GM21360 (cell line): ENCODE data around the gene TAP1.

Source experiments
- ATAC-seq: cut with Tn5 transposase; IDR thresholded peaks from one replicate; pipeline ENCODE4 v1.9.1; 2021; ENCODE audit warnings: mild to moderate bottlenecking, moderate library complexity; ENCODE audit not compliant: unreplicated experiment

The TAP1 gene

DNA sequence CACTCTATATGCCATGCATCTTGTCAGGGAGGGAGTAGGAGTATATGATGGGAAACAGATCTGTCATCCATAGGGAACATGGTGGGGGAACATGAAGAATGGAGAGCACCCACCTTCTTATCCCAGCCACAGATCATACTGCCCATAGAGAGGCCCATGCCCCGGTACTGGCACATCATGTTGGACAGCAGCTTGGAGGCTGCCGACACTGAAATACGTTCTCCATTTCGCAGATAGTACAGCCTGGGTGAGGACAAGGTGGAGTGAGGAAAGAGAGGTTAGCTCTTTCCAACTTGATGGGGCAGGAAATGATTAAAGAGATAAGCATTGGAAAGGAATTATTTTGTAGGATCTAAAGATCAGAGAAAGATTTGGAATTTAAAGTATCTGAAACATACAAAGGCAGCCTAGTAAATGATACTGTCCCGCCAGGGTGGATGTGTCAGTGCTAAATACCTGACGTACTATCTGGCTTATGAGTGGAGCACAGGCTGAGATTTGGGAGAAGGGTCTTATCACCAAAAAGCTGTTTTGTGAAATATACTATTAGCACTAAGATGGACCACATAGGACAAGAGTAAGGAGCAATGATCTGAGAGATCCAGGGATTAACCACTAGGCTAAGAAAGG is 11.4 kb downstream of the TAP1 start:
- no peak for ATAC-seq

DNA sequence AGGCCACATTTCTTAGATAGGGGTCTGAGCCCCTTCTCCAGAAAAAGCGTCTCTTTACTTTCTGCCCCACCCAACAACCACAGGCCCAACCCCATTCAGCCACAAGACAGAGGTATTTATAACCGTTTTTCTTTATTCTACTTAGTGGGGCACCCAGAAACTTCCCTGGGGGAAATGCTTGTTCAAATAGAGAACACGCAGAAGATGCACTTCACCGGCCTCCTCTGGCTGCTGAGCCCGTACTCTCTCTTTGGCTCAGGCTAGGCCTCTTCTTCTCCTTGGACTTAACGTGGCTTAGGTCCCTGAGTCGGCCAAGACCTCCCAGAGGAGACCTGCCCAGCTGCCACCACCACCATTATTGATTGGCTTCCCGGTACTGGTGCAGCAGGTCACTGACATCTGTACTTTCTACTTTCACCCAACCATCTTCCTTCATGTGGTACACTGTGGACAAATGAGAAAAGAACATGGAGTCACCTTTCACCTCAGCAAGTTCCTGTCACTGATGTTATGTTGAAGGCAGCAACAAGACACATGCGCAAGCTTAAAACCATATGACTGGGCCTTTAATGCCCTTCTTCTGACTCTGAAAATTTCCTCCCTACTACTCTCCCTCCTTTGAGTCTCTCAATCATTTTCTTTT is 12.8 kb downstream of the TAP1 start:
- ATAC-seq = no peak

DNA sequence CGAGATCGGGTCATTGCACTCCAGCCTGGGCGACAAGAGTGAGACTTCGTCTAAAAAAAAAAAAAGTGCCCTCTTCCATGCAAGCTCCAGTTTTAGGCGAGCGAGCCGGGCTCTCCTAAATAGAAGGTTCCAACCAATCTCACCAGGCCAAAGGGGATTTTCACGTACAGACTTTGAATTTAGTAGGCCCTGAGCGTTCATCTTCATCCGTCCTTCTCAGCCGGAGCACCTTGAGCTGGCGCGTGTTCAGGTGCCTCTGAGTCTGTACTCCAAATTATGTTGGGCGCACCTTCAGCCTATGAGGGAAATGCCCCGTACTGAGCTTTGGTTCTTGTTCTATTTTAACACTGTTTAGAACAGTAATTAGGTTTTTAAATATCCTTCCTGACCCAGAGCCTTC is 14.1 kb downstream of the TAP1 start:
- ATAC-seq = no peak

DNA sequence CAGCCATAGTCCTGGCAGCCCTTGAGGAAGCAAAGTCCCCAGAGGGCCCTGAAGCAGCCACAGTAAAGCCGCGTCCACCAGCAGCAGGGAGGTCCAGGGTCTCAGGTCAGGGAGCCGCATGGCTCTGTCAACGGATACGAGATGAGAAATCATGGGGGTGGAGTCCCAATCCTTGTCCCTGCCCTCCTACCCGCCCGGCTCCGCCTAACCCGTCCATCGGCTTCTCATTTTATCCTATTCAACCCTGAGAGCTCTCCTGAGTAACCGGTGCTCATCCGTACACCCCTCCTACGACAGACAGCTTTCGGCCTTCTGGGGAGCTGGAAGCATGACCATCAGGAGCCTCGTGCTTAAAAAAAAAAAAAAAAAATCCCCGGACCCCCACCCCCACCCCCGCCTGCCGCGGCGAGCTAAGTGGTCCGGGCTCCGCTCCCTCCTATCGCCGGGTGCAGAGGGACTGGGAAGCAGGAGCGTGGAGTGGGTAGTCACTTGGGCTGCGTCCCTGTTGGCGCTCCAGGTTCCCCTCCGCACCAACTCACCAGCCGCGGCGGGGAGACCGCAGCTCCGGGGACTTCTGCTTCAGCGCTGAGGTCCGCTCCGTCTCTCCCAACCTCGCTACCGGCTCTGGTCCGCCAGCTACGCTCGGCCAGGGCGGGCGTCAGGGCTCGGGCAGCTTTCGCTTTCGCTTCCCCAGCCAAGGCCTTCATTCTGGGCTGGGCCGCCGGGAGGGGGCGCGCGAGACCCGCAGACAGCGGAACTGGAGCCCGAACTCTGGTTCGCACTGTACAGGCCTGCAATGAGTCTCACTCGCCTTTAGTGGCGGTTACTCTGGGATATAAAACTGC is 15.2 kb downstream of the TAP1 start, which contains the start of gene TAP2:
Gene TAP2, minus strand, starts transcription at position 626 of the 845 bp plus-strand sequence. Its CDS starts 506 bp downstream, at position 120.
- peak; percentile 73 for ATAC-seq

DNA sequence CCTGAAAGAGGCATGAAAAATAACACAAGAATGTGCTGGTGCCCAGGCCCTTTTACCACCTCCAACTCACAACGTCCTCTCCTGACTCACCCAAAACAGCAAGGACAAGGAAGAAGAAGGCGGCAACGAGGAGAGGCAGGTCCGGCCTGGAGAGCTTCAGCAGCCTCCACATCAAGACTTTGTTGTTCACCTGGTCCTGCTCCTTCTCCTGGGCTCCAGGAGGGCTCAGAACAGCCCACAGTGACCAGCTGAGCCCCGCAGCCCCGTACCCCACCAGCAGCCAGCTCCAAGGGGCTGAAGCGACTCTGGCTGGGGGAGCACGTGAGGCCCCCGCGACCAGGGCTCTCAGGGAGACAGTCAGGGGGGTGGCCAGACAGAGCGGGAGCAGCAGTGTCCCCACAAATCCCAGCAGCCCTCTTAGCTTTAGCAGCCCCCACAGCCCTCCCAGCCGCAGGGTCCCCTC is 15.8 kb downstream of the TAP1 start:
- no peak for ATAC-seq

DNA sequence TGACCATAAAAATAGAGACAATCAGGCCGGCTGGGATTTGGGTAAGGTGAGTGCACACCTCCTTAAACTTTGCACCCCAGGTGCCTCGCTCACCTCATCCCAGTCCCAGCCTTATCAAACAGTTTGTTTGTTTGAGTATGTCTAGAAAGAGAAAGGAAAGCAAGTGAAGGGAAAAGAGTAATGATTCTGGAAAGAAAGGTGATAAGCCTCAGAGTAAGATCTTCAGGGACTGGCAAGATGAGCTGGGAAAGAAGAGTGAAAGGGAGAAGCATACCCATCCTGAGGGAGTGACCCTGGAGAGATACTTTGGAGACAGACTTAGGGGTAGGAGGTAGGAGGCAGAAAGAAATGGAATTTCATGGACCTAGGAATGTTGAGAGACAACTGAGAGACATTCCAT is 16.6 kb downstream of the TAP1 start:
- ATAC-seq = no peak

DNA sequence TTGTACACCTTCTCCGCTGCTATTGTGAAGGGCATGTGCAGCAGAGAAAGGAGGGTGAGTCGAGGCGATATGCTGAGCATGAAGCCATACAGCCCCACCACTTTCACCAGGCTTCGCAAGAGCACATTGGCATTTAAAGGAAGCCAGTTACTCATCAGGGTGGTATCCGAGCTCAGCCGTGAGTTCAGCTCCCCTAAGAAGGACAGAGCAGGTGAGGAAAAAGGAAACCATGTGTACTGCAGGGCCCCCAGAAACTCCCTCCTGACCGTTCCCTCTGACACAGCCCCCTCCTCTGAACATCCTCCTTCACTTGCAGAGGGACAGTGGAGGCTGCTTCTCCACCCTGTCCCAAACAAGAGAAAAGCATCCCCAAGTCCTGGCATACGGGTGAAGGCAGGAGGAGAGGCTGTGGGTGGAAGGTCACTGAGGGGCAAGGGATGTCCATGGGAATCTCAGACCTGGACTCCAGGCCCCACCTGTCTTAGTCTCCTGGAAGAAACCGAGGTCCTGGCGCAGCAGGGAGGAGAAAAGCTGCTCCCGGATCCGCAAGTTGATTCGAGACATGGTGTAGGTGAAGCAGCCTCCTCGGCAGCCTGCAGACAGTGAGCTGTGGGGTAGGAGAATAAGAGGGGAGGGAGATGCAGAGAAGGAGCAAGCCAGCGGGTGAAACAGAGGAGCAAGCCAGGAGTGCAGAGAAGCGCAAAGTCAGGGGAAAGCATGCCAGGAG is 18.2 kb downstream of the TAP1 start:
- no peak for ATAC-seq

DNA sequence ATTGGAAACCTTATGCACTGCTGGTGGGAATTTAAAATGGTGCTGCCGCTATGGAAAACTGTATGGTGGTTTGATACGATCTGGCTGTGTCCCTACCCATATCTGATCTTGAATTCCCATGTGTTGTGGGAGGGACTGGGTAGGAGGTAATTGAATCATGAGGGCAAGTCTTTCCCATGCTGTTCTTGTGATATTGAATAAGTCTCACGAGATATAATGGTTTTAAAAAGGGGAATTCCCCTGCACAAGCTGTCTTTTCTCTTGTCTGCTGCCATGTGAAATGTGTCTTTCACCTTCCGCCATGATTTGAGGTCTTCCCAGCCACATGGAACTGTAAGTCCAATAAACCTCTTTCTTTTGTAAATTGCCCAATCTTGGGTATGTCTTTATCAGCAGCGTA is 19.8 kb downstream of the TAP1 start:
- ATAC-seq = no peak

DNA sequence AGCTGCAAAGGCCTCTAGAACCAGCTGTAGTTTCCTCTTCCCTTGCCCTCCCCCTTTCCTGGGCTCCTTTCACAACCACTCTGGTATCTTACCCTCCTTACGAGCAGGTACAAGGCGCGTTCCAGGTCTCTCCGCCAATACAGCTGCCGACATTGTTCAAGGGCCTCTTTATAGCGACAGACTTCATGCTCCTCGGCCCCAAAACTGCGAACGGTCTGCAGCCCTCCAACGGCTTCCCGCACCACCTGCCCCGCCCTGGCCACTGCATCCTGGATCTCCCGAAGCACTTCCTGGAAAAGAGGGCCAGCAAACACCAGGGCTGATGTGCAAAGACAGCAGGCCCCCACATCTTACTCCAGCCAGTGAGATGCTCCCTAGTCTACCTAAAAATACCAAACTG is 21.0 kb downstream of the TAP1 start:
- no peak for ATAC-seq

DNA sequence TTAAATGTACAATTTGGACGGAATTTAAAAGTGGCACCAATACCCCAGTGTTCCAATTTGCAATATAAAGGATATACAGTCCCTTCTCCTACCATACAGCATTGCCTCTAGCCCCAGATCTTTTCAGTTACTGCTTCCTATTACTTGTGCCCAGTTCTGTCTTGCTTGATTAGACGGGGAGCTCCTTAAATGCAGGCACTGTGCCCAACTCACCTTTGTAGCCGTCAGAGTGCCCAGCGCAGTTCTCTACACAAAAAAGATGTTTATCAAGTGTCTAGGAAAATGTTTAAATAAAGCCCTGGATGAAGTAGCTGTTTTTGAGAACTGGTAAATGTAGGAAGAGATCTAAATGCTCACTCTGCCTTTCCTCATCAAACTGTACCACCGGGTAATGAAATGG is 22.6 kb downstream of the TAP1 start:
- no peak for ATAC-seq

DNA sequence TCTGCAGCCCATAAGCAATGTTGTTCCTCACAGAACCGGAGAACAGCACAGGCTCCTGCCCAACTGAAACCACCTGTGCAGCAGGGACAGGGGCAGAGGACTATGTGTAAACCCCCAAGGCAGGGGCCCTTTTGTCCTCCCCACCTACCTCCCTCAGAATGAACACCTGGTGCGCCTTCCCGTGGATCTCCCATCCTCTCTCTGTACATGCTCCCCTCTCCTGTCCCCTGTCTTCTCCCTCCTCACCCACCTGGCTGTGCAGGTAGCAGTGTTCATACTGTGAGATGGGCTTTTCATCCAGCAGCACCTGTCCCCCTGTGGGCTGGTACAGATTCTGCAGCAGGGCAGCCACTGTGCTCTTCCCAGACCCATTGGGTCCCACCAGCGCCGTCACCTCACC is 23.5 kb downstream of the TAP1 start:
- ATAC-seq = no peak

DNA sequence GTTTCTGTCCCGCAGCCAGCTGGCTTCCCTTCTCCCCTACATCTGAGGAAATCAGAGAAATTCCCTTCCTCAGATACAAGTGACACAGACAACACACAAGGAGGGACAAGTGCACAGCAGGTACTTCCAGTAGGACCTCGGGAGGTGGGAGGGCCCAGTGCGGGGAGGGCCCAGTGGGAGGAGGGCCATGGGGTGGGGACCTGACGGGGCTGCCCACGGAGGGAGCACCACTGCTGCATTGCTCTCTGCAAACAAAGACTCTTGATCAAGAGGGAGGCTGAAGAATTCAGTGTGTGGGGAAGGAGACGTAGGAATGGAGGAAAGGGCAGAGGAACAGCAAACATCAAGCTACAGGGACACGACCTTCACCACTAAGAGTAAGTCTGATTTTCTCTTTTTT is 24.0 kb downstream of the TAP1 start:
- no peak for ATAC-seq

DNA sequence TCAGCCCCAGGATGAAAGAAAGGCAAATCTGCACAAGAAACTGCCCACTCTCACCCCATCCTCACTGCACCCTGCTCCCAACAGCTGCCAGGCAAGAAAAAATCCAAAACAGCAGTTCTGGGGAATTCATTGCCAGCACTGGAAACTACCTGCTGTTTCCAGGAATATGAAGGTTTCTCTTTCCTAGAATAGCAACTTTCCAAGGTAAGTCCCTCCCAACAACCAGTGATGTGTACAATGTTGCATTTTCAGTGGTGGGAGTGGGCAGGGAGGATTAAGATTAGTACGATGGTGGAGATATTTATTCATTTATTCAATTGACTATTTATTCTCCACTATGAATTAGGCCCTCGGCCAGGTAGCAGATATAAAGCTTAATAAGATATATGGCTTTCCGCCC is 26.5 kb downstream of the TAP1 start:
- ATAC-seq = no peak

DNA sequence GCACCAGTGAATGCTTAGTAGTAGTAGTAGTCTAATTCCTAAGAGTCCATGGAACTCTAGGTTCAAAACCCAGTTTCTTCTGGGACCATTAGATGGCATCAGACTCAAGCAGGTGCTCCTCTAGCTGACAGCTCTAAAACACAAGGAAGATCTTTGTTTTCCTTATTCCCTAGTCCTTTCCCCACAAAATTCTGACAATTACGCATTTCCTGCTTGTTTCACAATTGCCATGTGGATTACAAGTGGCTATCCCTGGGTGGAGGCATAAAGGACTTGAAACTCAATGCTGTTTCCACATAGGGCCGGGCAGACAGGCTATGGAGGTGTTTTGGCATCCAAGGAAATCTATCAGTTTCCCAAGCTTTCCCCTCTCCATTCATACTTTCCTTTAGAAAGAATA is 27.5 kb downstream of the TAP1 start:
- ATAC-seq = no peak

DNA sequence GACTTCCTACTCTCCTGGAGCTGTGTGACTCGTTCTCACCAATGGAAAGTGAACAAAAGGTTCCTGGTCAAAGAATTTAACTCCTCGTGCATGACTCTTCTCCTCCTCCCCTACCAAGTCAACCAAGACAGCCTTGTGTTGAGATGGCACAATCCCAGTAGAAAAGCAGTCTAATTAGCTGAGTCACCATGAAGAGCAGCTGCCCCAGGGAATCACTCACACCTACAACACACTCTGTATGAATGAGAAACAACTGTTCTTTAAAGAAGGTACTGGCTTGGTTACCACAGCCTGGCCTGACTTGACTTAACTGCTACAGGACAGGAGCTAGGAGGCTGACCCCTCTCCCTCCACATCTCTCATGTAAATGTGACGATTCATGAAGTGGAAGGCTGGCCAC is 33.8 kb downstream of the TAP1 start:
- ATAC-seq = no peak

DNA sequence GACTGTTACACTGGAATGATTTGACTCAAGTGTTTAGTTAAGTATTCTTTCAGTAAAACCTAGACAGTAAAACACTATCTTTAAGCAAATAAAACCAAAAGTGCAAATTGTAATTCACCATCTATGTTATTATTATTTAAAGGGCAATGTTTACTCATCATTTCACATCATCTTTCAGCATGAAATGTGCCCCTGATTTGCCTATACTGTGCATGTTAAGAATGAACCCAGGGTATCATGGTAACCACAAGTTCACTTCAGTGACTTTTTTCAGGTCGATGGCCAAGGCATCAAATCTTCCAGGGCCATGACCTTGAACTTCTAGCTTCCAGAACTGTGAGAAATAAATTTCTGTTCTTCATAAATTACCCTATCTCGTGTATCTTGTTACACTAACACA is 34.6 kb downstream of the TAP1 start:
- no peak for ATAC-seq

DNA sequence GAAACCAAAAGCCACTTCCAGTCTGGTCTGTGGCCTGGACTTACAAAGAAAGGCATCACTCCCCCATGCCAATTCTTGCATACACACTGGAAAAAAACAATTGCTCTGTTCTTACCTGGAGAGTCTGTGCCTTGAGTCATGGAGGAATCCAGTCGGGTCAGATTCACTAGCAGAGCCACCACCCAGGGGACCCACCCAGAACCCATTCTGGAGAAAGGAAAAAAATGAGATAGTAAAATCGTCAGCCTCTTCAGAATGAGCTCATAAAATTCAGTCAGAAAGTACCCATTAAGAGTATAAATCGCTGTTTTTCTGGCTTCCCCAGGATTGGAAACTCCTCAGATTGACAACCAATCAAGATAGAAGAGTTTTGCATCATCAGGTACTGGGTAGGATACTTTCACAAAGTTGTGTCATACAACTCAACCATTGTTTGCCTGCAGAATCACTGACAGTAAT is 36.7 kb downstream of the TAP1 start, which contains the start of gene HLA-DOB:
Gene HLA-DOB, minus strand, starts transcription at position 257 of the 459 bp plus-strand sequence. Its CDS starts 51 bp downstream, at position 206.
- ATAC-seq = no peak

DNA sequence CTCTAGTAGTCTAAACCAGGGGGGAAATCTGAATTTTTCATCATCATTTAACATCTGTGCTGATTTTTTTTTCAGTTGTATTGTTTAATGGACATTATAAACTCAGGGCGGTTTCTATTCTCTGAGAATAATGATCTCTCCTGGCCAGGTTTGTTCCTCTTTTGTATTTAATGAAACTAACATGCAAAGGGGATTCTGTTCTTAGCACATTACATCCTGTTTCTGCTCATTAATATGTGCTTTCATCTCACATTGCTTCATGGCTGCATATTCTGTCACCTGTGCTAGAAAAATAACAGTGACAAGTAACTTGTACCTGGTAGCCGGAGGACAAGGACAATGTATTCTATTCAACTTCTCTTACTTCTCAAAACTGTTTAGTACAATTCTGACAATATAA is 37.5 kb downstream of the TAP1 start:
- ATAC-seq = no peak

DNA sequence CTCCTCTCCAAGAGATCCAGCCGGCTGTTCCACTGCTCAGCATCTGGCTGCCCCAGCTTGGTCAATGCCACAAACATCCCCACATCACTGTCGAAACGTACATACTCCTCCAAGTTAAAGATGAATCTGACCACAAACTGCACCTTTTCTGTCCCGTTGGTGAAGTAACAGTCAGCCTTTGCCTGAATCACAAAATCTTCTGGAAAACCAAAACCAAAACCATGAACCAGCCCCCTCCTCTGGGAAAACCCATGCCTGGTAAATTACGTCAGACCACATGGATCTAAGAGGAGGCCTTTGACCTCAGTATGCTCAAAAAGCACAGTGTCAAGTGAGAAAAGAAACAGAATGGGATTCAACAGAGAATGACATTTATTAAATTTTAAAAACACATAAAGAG is 38.4 kb downstream of the TAP1 start:
- ATAC-seq = no peak

DNA sequence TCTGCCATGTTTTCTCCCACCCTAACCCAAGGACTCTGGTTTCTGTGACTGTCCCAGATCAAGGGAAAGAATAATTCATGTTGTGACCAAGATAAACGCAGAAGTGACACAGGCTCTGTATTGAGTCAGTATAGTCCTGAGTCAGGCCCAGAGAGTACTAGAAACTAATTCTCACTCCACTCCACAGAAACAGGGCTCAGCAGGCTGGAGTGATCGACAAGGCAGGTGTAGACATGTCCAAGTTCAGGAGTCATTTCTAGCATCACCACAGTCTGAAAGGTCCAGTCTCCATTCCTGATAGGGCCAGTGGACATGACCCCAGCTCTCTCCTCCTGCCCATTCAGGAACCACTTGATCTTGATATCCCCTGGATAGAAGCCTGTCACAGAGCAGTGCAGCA is 39.4 kb downstream of the TAP1 start:
- ATAC-seq = no peak

DNA sequence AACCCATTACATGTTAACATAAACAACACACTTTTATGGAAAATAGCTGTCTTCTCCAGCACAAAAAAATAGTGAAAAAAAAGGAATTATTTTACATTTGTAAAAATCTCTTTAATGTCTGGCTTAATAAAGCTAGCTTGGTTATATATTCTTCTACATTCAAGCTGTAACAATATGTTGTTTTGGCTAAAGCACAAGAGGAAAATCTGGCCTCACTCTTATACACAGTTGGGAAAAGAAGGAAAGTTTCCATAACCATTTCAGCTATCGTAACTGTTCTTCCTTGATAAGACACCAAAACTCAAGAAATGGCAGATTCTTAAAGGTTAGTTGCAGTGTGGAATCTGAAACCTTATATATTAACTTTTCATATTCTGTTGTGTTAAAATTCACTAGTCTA is 44.3 kb downstream of the TAP1 start:
- ATAC-seq = no peak
